Inferior parietal cortex (tissue), 1 donor: ENCODE data around the gene KLHDC9.

Experiments used
- DNase-seq: peaks from one replicate; pipeline ENCODE4 v3.0.0-alpha.2; 2016; ENCODE audit errors: extremely low spot score

The KLHDC9 gene

DNA sequence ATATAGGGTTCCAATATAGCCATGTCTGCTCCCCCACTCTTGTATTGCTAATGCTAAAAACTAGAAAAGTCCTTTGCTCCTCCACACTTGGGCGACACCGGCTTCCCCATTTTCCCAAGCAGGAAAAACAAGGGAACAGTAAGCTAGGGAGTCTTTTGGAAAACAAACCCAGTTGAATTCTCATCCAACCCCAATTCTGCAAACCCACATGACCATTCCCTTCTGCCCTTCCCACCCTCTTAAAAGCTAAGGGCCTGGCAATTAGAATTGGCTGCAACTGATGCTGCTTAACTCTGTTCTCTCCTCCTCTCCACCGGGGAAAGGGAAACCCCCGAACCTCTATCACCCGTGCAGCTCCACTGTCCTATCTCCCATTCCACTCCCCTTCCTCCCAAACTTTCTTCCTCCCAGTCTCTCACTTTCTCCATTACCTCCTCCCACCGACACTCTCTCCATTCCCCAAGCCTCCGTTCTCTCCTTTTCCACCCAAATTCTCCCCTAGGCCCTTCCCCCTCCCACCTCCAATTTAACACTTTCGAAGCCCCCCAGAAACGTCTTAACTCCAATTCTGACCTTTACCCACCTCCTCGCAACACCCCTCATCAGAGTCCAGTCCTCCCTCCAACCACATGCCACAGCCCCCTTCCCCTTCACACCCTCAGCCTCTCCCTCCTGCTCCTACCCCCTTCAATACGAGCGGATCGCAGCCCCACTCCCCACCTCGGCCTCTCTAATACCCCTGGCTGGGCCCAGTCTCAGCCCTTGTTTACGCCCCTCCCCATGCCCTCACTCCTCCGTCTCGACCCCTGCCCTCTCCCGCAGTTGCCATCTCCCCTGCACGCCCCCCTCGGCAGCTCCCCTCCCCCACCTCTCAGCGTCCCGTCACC lies 33.6 kb downstream of the KLHDC9 start:
- DNase-seq = no peak

DNA sequence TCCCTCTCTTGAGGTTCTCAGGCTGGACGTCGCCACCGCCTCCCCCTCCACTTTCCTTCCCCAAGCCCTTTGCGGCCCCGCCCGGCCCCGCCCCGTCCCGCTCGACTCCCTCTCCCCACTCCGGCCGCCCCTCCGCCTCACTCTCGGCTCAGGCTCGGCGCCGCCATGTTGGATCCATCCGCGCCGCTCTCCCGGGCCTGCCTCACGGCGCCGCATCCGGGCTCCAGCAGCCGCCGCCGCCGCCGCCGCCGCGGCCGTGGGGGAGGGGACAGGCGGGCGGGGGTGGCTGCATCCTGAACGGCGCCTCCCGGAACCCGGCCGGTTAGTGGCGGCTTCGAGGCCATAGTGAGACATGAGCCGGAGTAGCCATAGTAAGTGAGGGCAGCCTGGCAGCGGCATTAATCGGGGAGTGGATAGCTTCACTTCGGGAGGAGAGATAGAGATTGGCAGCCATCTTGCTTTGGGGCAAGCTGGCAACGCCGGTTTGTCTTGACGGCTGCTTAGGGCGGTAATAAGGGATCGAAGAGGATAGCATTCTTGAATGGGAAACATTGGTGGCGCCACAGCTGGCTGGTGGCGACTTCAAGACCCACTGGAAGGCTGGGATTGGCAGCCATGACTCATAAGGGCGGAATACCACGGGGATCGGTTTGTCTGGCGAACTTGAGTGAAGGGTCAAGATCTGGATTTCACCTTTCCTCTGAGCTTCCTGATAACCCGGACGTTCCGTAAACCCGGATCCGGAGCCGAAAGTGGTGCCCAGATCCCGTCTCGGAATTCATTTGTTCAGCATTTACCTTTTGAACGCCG lies 34.5 kb downstream of the KLHDC9 start, which contains the start of gene DEDD:
TSS of gene DEDD (minus strand) at position 258 of the 810 bp plus-strand sequence. CDS start 8,205 bp downstream, outside the sequence.
- peak; percentile 95 for DNase-seq

DNA sequence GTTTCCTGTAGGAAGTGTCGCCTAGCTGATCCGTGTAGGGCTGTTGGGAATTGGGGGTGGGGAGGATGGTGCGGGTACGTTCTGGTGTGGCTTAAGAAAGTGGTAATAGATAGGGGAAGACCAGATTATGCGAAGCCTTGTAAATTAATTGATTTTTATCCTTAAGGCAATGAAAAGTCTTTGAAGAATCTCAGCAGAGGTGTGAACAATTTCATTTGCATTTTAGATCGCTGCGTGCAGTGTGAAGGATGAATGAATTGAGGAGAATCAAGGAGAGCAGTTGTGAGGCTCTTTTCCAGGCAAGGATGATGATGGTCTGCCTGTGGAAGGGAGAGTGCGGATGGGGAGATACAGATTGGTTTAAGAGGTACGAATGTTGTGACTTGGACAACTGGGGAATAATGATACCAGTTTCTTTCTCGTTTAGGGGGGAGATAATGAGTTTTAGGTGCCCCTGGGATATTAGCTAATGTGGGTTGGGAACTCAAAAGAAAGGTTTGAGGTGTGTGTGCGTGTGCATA lies 35.1 kb downstream of the KLHDC9 start:
- peak; percentile 30 for DNase-seq

DNA sequence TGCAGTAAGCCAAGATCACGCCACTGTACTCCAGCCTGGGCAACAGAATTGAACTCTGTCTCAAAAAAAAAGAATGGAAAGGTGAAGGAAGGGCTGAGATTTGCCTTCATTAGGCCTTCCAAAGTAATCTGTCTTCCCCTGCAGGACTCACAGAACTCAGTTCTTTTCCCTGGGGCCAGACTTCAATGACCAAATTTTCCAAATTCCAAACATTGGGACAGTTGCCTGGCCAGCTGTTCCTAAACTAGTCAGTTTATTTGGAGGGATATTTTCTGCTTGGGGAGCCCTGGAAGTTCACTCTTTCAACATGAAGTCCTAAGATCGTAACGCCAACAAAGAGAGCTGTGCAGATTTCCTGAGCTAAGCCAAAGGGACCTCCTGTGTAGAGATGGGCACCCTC lies 39.7 kb downstream of the KLHDC9 start:
- DNase-seq = no peak

DNA sequence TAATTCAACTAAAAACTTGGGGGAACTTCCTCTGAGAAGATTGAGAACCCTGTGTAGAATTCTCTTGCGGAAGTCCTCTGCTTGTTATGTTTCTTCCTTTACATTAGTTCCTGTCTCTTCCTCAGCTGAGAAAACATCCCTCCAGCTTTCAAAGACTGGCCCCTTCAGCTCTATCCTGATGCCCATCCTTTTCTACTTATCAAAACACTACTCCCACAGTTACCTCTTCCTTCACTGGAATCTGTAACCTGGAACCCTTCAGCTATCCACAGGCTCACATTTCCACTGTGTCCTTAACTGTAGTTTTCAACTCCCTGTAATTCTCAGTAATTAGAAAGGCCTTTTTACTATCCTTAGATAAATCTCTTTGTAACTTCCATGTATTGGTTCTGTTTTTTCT lies 40.3 kb downstream of the KLHDC9 start:
- DNase-seq = no peak

DNA sequence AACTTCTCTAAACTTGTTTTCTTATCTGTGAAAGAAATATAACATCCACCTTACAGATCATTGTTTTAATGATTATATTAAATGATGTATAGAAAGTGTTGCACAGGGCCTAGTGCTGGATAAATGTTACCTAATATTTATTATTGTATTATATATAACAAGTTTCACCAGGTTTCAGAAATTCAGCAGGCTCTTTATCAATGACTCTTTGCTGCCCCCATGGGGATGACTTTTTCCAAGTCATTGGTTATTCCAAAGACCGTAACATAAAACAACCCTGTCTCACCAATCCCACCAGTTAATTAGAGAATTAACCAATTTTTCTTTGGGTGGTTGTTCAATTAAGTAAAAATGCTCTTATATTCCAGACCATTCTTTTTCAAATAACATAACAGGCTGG lies 41.6 kb downstream of the KLHDC9 start:
- peak; percentile 59 for DNase-seq

DNA sequence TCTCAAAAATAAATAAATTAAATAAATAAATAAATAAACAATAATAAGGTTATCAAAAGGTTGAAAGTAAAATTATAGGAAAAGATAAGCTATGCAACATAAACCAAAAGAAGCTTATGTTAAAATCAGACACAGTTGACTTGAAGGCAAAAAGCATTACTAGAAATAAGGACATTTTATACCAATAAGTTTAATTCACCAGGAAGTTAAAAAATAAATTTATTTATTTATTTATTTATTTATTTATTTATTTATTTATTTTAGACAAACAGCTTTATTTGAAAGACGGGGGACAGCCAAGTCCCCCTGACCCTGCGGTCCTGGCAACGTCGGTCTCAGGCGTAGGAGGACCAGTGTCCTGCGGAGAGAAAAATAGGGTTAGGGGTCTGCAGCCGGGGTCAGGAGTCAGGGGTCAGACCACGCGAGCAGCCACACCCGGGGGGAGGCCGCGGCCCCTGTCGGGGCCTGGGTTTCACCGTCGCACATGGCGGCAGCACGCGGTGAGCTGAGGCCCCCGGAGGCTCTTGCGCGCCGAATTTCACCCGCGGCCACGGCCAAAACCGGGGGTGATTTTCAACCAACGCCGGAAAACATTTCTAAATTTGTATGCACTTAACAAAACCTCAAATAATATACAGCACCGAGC lies 42.7 kb downstream of the KLHDC9 start:
- no peak for DNase-seq

DNA sequence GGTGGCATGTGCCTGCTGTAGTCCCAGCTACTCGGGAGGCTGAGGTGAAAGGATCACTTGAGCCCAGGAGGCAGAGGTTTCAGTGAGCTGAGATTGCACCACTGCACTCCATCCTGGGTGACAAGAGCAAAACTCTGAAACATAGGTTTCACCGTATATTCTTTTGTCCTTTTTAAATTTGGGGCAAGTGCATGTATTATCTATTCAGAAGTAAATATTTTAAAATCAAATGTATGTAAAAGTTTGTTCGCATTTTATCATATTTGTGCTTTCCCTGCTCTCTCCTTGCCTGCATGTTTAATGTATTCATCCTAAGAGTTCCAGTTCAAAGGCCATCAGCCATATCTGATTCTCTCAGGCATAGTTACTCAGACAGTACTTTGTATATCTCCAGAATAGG lies 47.7 kb downstream of the KLHDC9 start:
- DNase-seq = no peak
